Measurements from ENCODE around the gene SEPTIN6. TPM values are rescaled to one million over a fixed set of nuclear protein-coding genes. Genes with fewer than 3 reads are reported as not detected.
A peak's percentile ranks its signal among the peaks of the same experiment; 100 is the strongest.

SEPTIN6 gene
- total RNA-seq, 4 donors from 2014 or later, result 6.1 to 15.0 (median 14.6) TPM

DNA sequence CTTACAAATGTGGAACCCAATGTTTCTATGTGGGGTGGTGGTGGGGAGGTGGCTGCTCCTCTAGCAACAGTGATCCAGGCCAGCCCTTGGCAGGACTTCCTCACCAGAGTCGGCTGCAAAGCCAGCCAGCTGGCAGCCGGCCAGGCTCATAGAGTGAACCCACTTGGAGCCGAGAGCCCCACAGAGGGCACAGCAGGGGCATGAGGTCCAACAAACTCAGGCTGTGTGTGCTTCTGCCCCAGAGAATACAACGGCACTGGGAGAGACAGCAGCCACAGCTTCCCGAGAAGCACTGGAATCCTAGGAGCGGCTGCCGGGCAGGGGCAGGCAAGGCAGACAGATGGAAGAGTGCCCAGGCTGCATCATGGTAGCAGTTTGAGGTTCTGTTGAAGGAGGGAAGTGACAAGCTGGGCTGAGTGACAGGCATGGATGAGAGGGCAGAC, 42.0 kb upstream of the SEPTIN6 start:
- DNase-seq, result peak; percentile 86 to 88
- 0% methylated on average over 1 of the region's 7 CpGs; no CpG with 5 or more reads in 1 of the 2 donors for WGBS, 2 donors
- TF ChIP-seq POLR2A (IDR thresholded peaks at IDR 0.05), result no peak
- TF ChIP-seq, protein P1, sequence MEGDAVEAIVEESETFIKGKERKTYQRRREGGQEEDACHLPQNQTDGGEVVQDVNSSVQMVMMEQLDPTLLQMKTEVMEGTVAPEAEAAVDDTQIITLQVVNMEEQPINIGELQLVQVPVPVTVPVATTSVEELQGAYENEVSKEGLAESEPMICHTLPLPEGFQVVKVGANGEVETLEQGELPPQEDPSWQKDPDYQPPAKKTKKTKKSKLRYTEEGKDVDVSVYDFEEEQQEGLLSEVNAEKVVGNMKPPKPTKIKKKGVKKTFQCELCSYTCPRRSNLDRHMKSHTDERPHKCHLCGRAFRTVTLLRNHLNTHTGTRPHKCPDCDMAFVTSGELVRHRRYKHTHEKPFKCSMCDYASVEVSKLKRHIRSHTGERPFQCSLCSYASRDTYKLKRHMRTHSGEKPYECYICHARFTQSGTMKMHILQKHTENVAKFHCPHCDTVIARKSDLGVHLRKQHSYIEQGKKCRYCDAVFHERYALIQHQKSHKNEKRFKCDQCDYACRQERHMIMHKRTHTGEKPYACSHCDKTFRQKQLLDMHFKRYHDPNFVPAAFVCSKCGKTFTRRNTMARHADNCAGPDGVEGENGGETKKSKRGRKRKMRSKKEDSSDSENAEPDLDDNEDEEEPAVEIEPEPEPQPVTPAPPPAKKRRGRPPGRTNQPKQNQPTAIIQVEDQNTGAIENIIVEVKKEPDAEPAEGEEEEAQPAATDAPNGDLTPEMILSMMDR (IDR thresholded peaks at IDR 0.05), result no peak

DNA sequence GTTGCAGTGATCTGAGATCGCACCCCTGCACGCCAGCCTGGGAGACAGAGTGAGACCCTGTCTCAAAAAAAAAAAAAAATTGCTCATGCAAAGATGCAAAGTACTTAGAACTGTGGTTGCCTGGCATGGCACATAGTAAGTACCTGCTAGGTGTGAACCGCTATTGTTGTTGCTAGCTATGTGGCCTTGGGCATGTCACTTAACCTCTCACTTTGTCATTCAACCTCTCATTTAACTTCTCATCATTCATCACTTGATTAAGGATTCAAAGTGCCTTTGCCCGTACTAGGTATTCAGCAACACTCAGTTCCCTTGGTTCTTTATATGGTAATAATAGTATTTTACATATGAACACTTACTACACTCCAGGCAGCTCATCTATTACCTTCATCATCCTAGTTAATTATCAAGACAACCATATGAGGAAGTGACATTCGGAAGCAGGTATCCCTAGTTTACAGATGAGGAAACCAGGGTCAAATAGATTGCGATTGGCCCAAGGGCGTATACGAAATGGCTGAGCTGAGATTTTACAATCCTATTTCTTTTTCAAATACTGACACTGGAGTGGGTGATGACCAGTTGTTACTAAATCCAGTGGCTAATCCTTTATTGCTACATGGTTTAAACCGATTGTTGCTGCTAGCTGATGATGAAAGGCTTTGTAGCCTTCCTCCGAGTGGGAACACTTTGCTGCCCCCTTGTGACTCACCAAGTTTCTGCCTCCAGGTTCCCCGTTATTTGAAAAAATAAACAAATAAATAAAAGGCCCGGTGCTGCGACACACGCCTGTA, 36.6 kb upstream of the SEPTIN6 start:
- Histone ChIP-seq H3K36me3 (no peaks in the 10 kb centered on the region), H3K27ac (no peak overlapping the region), H3K9me3 (no peaks in the 10 kb centered on the region), H3K4me3 (replicated peaks in 1 of 3) (no peak overlapping the region), H3K27me3 (no peaks in the 10 kb centered on the region), H3K4me1 (no peaks in the 10 kb centered on the region)
- peak; percentile 40 to 45 for DNase-seq
- TF ChIP-seq POLR2A (IDR thresholded peaks at IDR 0.05), result no peak
- TF ChIP-seq, protein P1 (IDR thresholded peaks at IDR 0.05), result peak in 4 of 6 experiments; percentile 41 to 54 (median 50)
- 47% methylated on average over 14 of the region's 14 CpGs for WGBS, 2 donors
- intact Hi-C loops (cut with DNase I), result loop anchor here (10.0 kb wide), 1 partner anchor 215 kb away; no protein-coding TSS in a partner anchor

More for the DNA sequence above, 42.0 kb upstream of the SEPTIN6 start:
- H3K4me3 ChIP-seq (replicated peaks in 1 of 3), result no peak overlapping the region
- intact Hi-C loops (cut with DNase I), result loop anchor here (10.0 kb wide), 1 partner anchor 220 kb away; no protein-coding TSS in a partner anchor
- H3K9me3 ChIP-seq, result no peaks in the 10 kb centered on the region
- peaks cover 0 to 9% of the 10 kb centered on the region in 2 donors for H3K4me1 ChIP-seq
- peak overlapping the region in 1 of 3 donors; percentile 26 for H3K27ac ChIP-seq
- H3K27me3 ChIP-seq, result no peaks in the 10 kb centered on the region
- no peaks in the 10 kb centered on the region for H3K36me3 ChIP-seq

DNA sequence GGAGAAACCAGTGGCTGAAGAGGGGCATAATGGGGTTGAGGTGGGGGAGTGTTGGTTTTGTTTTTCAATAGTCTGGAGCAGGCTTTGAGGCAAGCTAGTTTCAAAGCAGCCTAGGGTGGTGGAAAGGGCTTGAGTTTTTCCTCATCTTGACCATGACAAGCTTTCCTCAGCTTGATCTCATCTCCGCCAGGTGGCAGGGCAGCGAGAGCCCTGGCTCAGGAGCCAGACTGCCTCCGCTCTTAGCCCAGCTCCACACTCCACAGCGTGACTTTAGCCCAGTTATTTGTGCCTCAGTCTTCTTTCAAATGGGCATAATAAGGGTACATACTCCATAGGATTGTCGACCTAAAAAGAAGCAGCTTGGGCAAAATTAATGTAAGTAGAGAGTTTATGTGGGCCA, 35.5 kb upstream of the SEPTIN6 start:
- no peaks in the 10 kb centered on the region for H3K9me3 ChIP-seq
- H3K27me3 ChIP-seq, result no peaks in the 10 kb centered on the region
- no peaks in the 10 kb centered on the region for H3K4me1 ChIP-seq
- 50 to 66% methylated on average over 1 to 5 of the region's 5 CpGs for WGBS, 2 donors
- no peak for DNase-seq
- H3K27ac ChIP-seq, result no peak overlapping the region
- intact Hi-C loops (cut with DNase I), result no loop called here
- no peaks in the 10 kb centered on the region for H3K36me3 ChIP-seq
- no peak for TF ChIP-seq POLR2A (IDR thresholded peaks at IDR 0.05)
- TF ChIP-seq, protein P1 (IDR thresholded peaks at IDR 0.05), result no peak
- H3K4me3 ChIP-seq (replicated peaks in 1 of 3), result no peak overlapping the region

DNA sequence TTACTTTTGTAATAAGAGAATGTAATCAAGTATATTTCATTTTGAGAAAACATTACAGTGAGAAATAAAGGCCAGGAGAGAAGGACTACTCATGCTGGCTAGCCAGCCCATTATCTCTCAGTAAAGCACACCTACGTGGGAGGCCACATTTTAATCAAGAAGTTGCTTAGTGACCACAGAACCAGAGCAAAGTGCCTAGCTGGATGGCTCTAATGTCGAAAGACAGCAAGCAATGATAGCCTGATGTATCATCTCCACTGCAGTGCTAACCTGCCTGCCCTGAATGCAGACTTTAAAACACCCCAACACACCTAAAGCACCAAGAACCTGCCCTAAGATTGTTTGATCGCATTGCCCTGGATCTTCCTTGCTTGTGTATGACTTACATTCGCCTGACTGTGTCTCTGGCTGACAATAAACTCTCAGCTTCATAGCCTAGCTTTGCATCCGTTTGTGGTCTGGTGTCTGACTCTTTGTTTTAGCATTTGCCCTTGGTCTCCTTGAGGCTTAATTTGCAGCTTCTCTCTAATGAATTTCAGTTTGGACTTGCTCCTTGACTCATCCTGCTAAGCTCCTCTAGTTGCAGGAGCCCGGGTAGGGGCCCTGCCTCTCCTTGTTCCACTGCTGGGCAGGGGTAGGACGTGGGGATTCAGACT, 34.1 kb upstream of the SEPTIN6 start:
- Histone ChIP-seq H3K36me3 (no peaks in the 10 kb centered on the region), H3K9me3 (no peaks in the 10 kb centered on the region), H3K27me3 (no peaks in the 10 kb centered on the region), H3K27ac (no peak overlapping the region), H3K4me3 (replicated peaks in 1 of 3) (no peak overlapping the region), H3K4me1 (no peaks in the 10 kb centered on the region)
- TF ChIP-seq, protein P1 (IDR thresholded peaks at IDR 0.05), result no peak
- TF ChIP-seq POLR2A (IDR thresholded peaks at IDR 0.05), result no peak
- DNase-seq, result no peak
- 59 to 75% methylated on average over 6 to 7 of the region's 7 CpGs for WGBS, 2 donors
- intact Hi-C loops (cut with DNase I), result no loop called here

DNA sequence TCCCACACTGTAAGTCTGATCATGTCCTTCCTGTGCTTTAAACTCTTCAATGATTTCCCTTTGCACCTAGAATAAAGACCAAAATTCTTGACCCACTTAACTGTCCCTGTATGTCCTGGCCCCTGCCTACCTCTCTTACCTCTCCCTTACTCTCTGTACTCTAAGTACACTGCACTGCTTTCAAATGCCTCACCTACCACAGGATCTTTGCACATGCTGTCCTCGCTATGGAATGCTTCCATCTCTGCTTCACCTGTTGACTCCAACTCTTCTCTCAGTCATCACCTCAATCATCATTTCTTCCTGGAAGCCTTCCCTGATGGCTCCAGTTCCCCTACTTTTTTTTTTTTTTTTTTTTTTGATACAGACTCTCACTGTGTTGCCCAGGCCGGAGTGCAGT, 29.0 kb upstream of the SEPTIN6 start:
- Histone ChIP-seq H3K4me1 (no peaks in the 10 kb centered on the region), H3K36me3 (no peaks in the 10 kb centered on the region), H3K27me3 (no peaks in the 10 kb centered on the region), H3K4me3 (replicated peaks in 1 of 3) (no peak overlapping the region), H3K27ac (no peak overlapping the region), H3K9me3 (no peaks in the 10 kb centered on the region)
- TF ChIP-seq, protein P1 (IDR thresholded peaks at IDR 0.05), result no peak
- TF ChIP-seq POLR2A (IDR thresholded peaks at IDR 0.05), result no peak
- intact Hi-C loops (cut with DNase I), result no loop called here
- 96 to 100% methylated on average over 2 of the region's 2 CpGs for WGBS, 2 donors
- DNase-seq, result no peak
